OCI-LY3 (cell line): Measurements from ENCODE around the gene GUCY1A2.

Experiments
- H2AFZ ChIP-seq: fragments of 200-600, 300-600 bp; shearing (Covaris generic); 2 replicates; pipeline ENCODE4 v1.6.0; 2014; ENCODE audit warnings: antibody characterized with exemption, low read depth, low read length
- H3K27ac ChIP-seq: fragments of 200-600, 300-600 bp; sonication (generic); 2 replicates; pipeline ENCODE4 v1.5.1; 2014; ENCODE audit warnings: mild to moderate bottlenecking, low read length, moderate library complexity, mixed read lengths
- H3K27me3 ChIP-seq: fragments of 200-600, 300-600 bp; sonication (generic); 2 replicates; pipeline ENCODE4 v1.6.1; 2014; ENCODE audit warnings: low read depth, low read length, mixed read lengths
- H3K36me3 ChIP-seq: fragments of 200-600, 300-600 bp; sonication (generic); replicated peaks from 2 replicates; pipeline ENCODE3; 2014; ENCODE audit warnings: low read depth, low read length, mixed read lengths
- H3K4me1 ChIP-seq: fragments of 300-600, 200-600 bp; sonication (generic); 2 replicates; pipeline ENCODE4 v1.6.1; 2014; ENCODE audit warnings: low read length, mixed read lengths
- H3K4me2 ChIP-seq: fragments of 200-600, 300-600 bp; sonication (generic); 2 replicates; pipeline ENCODE4 v1.6.1; 2014; ENCODE audit warnings: low read length, mixed read lengths
- H3K4me3 ChIP-seq: fragments of 300-600, 200-600 bp; sonication (generic); 2 replicates; pipeline ENCODE4 v1.5.1; 2014; ENCODE audit warnings: antibody characterized with exemption, mild to moderate bottlenecking, low read length, moderate library complexity
- H3K79me2 ChIP-seq: fragments of 300-600, 200-600 bp; shearing (Covaris generic); 2 replicates; pipeline ENCODE4 v1.6.1; 2014; ENCODE audit warnings: mild to moderate bottlenecking, low read length, mixed read lengths
- H3K9ac ChIP-seq: fragments of 300-600, 200-600 bp; shearing (Covaris generic); 2 replicates; pipeline ENCODE4 v1.6.0; 2014; ENCODE audit warnings: mild to moderate bottlenecking, low read length, moderate library complexity
- H3K9me3 ChIP-seq: fragments of 200-600, 300-600 bp; shearing (Covaris generic); 2 replicates; pipeline ENCODE4 v1.6.1; 2014; ENCODE audit warnings: low read length, mixed read lengths; ENCODE audit not compliant: insufficient read depth
- H4K20me1 ChIP-seq: fragments of 200-600, 300-600 bp; sonication (generic); 2 replicates; pipeline ENCODE4 v1.6.1; 2016; ENCODE audit warnings: low read length, mixed read lengths; ENCODE audit not compliant: insufficient read depth
- CTCF ChIP-seq: fragments of 200-600, 300-600 bp; sonication (generic); IDR thresholded peaks from 2 replicates; pipeline ENCODE4 v1.5.1; 2014; ENCODE audit warnings: antibody characterized with exemption, low read length, low read depth
- EZH2phosphoT487 ChIP-seq: fragments of 200-600 bp; shearing (Covaris generic); IDR thresholded peaks from 2 replicates; pipeline ENCODE4 v1.6.1; 2018; ENCODE audit warnings: antibody characterized with exemption, mixed run types, low read depth

GUCY1A2 gene

GRCh38 chr11:106856566-106856965, 161.7 kb downstream of the GUCY1A2 start:
- H3K9me3 ChIP-seq, result no peaks in the 10 kb centered on the region
- no peak for TF ChIP-seq EZH2phosphoT487
- TF ChIP-seq CTCF, result no peak
- no peak overlapping the region for H3K4me3 ChIP-seq
- H2AFZ ChIP-seq, result no peak overlapping the region
- H3K27me3 ChIP-seq, result no peaks in the 10 kb centered on the region
- H3K4me1 ChIP-seq, result no peaks in the 10 kb centered on the region
- H4K20me1 ChIP-seq, result no peaks in the 10 kb centered on the region
- no peaks in the 10 kb centered on the region for H3K36me3 ChIP-seq
- H3K27ac ChIP-seq, result no peak overlapping the region
- H3K79me2 ChIP-seq, result no peaks in the 10 kb centered on the region
- H3K9ac ChIP-seq, result no peak overlapping the region
- H3K4me2 ChIP-seq, result no peak overlapping the region

GRCh38 chr11:106854429-106854828, 163.8 kb downstream of the GUCY1A2 start:
- Histone ChIP-seq H3K27me3 (no peaks in the 10 kb centered on the region), H3K9me3 (no peaks in the 10 kb centered on the region), H3K9ac (no peak overlapping the region), H3K27ac (no peak overlapping the region), H3K4me1 (no peaks in the 10 kb centered on the region), H3K4me3 (no peak overlapping the region), H4K20me1 (no peaks in the 10 kb centered on the region), H3K79me2 (no peaks in the 10 kb centered on the region), H2AFZ (no peak overlapping the region), H3K36me3 (no peaks in the 10 kb centered on the region), H3K4me2 (no peak overlapping the region)
- TF ChIP-seq EZH2phosphoT487, result no peak
- no peak for TF ChIP-seq CTCF

GRCh38 chr11:106853850-106854401, 164.3 kb downstream of the GUCY1A2 start:
- H3K79me2 ChIP-seq, result no peaks in the 10 kb centered on the region
- H3K27ac ChIP-seq, result no peak overlapping the region
- H4K20me1 ChIP-seq, result no peaks in the 10 kb centered on the region
- H3K9me3 ChIP-seq, result no peaks in the 10 kb centered on the region
- no peaks in the 10 kb centered on the region for H3K4me1 ChIP-seq
- H3K36me3 ChIP-seq, result no peaks in the 10 kb centered on the region
- H2AFZ ChIP-seq, result no peak overlapping the region
- H3K27me3 ChIP-seq, result no peaks in the 10 kb centered on the region
- no peak overlapping the region for H3K4me3 ChIP-seq
- TF ChIP-seq EZH2phosphoT487 (no peak), CTCF (no peak)
- no peak overlapping the region for H3K9ac ChIP-seq
- no peak overlapping the region for H3K4me2 ChIP-seq

- no peak overlapping the region for H3K27ac ChIP-seq
- H3K9me3 ChIP-seq, result no peaks in the 10 kb centered on the region
- no peaks in the 10 kb centered on the region for H3K36me3 ChIP-seq
- H2AFZ ChIP-seq, result no peak overlapping the region
- H3K4me1 ChIP-seq, result no peaks in the 10 kb centered on the region
- H3K79me2 ChIP-seq, result no peaks in the 10 kb centered on the region
- no peak overlapping the region for H3K4me3 ChIP-seq
- H3K4me2 ChIP-seq, result no peak overlapping the region
- no peaks in the 10 kb centered on the region for H4K20me1 ChIP-seq
- no peak overlapping the region for H3K9ac ChIP-seq
- TF ChIP-seq CTCF (no peak), EZH2phosphoT487 (no peak)
- H3K27me3 ChIP-seq, result no peaks in the 10 kb centered on the region
These were observed 165.5 kb downstream of the GUCY1A2 start for GRCh38 chr11:106852779-106853178.
